ENCODE data around the gene TAOK3. TPM values are rescaled to one million over a fixed set of nuclear protein-coding genes. Genes with fewer than 3 reads are reported as not detected.
"Not testable (repeated sequence)": the region's sequence is repeated elsewhere in the genome, so short reads cannot be mapped to it uniquely, and the experiment has no call there.

TAOK3 gene
- total RNA-seq, 2 donors from 2014 or later: 39.5 to 50.5 TPM

- H3K27me3 ChIP-seq: no peaks in the 10 kb centered on the region
- no peak overlapping the region for H3K27ac ChIP-seq
- H3K4me1 ChIP-seq: no peaks in the 10 kb centered on the region
- H3K36me3 ChIP-seq: no peaks in the 10 kb centered on the region
- H3K9ac ChIP-seq (ENCODE audit: low read depth in 2 of 2, low read length in 2 of 2): no peak overlapping the region
- no peak for DNase-seq
- no peak overlapping the region for H3K4me3 ChIP-seq
- no peaks in the 10 kb centered on the region for H3K9me3 ChIP-seq
- TF ChIP-seq, protein P1, sequence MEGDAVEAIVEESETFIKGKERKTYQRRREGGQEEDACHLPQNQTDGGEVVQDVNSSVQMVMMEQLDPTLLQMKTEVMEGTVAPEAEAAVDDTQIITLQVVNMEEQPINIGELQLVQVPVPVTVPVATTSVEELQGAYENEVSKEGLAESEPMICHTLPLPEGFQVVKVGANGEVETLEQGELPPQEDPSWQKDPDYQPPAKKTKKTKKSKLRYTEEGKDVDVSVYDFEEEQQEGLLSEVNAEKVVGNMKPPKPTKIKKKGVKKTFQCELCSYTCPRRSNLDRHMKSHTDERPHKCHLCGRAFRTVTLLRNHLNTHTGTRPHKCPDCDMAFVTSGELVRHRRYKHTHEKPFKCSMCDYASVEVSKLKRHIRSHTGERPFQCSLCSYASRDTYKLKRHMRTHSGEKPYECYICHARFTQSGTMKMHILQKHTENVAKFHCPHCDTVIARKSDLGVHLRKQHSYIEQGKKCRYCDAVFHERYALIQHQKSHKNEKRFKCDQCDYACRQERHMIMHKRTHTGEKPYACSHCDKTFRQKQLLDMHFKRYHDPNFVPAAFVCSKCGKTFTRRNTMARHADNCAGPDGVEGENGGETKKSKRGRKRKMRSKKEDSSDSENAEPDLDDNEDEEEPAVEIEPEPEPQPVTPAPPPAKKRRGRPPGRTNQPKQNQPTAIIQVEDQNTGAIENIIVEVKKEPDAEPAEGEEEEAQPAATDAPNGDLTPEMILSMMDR (IDR thresholded peaks at IDR 0.05): no peak
- intact Hi-C loops (cut with DNase I): no loop called here
These were observed 17.8 kb downstream of the TAOK3 start for GRCh38 chr12:118354903-118355302.

DNA sequence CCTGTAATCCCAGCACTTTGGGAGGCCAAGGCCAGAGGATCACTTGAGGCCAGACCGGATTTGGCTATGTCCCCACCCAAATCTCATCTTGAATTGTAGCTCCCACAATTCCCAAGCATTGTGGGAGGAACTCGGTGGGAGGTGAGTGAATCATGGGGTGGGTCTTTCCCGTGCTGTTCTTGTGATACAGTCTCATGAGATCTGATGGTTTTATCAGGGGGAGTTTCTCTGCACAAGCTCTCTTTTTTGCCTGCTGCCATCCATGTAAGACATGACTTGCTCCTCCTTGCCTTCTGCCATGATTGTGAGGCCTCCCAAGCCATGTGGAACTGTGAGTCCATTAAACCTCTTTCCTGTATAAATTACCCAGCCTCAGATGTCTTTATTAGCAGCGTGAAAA lies 18.2 kb downstream of the TAOK3 start:
- H3K9ac ChIP-seq (ENCODE audit: low read depth in 2 of 2, low read length in 2 of 2); H3K9me3 ChIP-seq; H3K4me1 ChIP-seq; H3K4me3 ChIP-seq; DNase-seq; H3K27me3 ChIP-seq; H3K36me3 ChIP-seq; intact Hi-C loops (cut with DNase I); H3K27ac ChIP-seq: not testable (repeated sequence)

- TF ChIP-seq, protein P1 (IDR thresholded peaks at IDR 0.05): no peak
These were observed 19.0 kb downstream of the TAOK3 start for GRCh38 chr12:118353721-118354120.

GRCh38 chr12:118350908-118351559 lies 21.7 kb downstream of the TAOK3 start:
- H3K9me3 ChIP-seq: no peaks in the 10 kb centered on the region

More at GRCh38 chr12:118353721-118354120, 19.0 kb downstream of the TAOK3 start:
- Histone ChIP-seq H3K27ac (no peak overlapping the region), H3K9ac (ENCODE audit: low read depth in 2 of 2, low read length in 2 of 2) (no peak overlapping the region), H3K4me3 (no peak overlapping the region), H3K9me3 (no peaks in the 10 kb centered on the region), H3K4me1 (no peaks in the 10 kb centered on the region), H3K27me3 (no peaks in the 10 kb centered on the region), H3K36me3 (no peaks in the 10 kb centered on the region)
- intact Hi-C loops (cut with DNase I): no loop called here
- no peak for DNase-seq

DNA sequence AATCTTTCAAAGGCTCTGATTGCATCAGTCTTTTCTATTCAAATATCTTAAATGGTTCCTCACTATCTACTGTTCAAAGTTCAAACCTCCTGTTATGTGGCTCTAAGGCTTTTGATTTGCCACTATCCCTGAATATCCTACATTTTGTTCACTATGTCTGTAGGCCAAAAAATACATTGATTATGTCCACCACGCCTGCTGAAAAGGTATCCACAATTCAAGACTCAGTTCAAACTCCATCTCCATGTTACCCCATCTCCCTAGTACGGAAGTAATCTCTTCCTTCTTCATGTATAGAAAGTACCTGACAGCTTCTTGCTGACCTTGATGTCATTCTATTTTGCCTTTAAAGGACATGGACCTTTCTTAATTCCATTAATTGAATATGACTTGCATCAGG lies 24.8 kb downstream of the TAOK3 start:
- intact Hi-C loops (cut with DNase I): no loop called here
- TF ChIP-seq, protein P1 (IDR thresholded peaks at IDR 0.05): no peak
- Histone ChIP-seq H3K27ac (no peak overlapping the region), H3K27me3 (no peaks in the 10 kb centered on the region), H3K9me3 (no peaks in the 10 kb centered on the region), H3K36me3 (no peaks in the 10 kb centered on the region), H3K4me1 (no peaks in the 10 kb centered on the region), H3K9ac (ENCODE audit: low read depth in 2 of 2, low read length in 2 of 2) (no peak overlapping the region), H3K4me3 (no peak overlapping the region)
- DNase-seq: no peak

More at GRCh38 chr12:118350908-118351559, 21.7 kb downstream of the TAOK3 start:
- no peak overlapping the region for H3K27ac ChIP-seq
- no peak overlapping the region for H3K9ac ChIP-seq (ENCODE audit: low read depth in 2 of 2, low read length in 2 of 2)
- no peaks in the 10 kb centered on the region for H3K36me3 ChIP-seq
- intact Hi-C loops (cut with DNase I): no loop called here
- H3K4me1 ChIP-seq: no peaks in the 10 kb centered on the region
- H3K4me3 ChIP-seq: no peak overlapping the region
- no peaks in the 10 kb centered on the region for H3K27me3 ChIP-seq
- TF ChIP-seq, protein P1 (IDR thresholded peaks at IDR 0.05): no peak
- DNase-seq: no peak

DNA sequence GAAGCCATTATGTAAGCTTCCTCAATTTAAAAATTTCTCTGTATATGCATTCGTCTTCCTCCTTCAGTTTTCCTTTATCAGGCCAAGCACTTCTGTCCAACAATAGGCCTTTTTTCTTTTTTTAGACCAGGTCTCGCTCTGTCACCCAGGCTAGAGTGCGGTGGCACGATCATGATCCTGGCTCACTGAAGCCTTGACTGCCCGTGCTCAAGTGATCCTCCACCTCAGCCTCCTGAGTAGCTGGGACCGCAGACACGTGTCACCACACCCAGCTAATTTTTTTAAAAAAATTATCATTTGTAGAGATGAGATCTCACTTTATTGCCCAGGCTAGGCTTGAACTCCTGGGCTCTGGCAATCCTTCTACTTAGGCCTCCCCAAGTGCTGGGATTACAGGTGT lies 25.8 kb downstream of the TAOK3 start:
- no peak for DNase-seq
- no peaks in the 10 kb centered on the region for H3K4me1 ChIP-seq
- H3K27me3 ChIP-seq: no peaks in the 10 kb centered on the region
- no peaks in the 10 kb centered on the region for H3K36me3 ChIP-seq
- H3K9ac ChIP-seq (ENCODE audit: low read depth in 2 of 2, low read length in 2 of 2): no peak overlapping the region
- no peak overlapping the region for H3K4me3 ChIP-seq
- no peak overlapping the region for H3K27ac ChIP-seq
- intact Hi-C loops (cut with DNase I): no loop called here
- TF ChIP-seq, protein P1 (IDR thresholded peaks at IDR 0.05): no peak
- no peaks in the 10 kb centered on the region for H3K9me3 ChIP-seq

Data from colonic mucosa (tissue), 4 donors.